Measurements from ENCODE around the gene RNU7-1.

RNU7-1 gene

DNA sequence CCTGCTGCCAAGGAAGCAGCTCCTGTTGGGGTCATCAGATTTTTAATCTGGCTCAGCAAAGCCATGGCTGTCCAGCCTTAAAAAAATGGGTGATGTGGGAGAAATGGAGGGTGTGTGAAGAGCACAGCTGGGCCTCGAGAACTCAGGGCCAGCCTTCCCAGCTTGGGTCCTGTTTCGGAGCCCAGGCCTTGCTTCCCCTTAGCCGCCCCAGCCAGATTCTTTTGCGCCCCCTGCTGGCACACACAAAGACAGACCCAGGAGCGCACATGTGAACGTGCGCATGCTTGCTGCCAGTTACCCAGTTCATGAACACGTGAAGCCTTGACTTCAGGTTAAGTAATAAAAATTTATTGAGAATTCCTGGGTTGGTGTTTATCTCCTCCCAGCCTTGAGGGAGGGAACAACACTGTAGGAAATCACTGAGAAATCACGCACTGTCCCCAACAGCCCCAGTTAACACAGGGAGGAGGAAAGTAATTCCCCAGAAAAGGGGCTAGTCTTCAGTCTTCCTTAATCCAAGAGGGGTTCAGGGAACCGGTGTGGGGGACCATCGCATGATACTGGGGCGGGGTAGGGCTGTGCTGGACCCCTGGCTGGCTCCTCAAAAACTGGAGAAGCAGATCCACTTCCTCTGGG lies 21.5 kb downstream of the RNU7-1 start:
- peak; percentile 89 for DNase-seq (ENCODE audit: low spot score)

GRCh38 chr12:6965714-6966113 lies 22.1 kb downstream of the RNU7-1 start:
- no peak for DNase-seq (ENCODE audit: low spot score)

DNA sequence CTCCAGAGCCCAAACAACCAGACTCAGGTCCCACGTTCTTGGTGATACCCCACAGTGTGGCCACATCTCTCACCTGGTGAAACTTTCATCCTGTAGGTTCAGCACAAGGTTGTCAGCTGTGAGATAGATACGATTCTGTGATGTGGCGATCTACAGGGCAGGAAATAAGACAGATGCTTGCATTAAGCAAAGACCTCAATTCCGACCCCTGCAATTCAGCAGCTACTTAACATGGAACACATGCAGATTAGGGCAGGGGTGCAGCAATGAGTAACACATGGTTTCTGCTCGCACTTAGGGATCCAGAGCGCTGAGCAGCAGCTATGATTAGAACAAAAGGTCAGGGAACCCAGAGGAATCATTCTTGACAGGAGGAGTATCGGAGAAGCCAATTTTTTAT lies 22.7 kb downstream of the RNU7-1 start:
- DNase-seq (ENCODE audit: low spot score) = peak; percentile 17

DNA sequence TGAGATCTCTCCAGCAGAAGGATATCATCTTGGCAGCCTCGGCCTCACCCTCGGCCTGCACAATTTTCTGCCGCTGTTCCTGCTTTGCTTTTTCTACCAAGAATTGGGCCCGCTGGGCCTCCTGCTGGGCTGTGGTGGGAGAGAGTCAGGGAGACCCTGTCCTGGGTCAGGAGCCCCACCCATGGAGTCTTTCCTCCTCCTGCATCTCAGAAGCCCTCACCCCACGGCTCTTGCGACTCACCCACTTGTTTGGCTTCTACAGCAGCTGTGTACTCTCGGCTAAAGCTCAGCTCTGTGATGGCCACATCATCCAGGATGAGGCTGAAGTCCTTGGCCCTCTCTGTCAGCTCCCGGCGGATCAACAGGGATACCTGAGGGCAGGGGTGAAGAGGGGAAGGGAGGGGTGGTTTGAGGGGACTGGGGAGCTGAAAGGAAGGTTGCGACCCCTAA lies 24.1 kb downstream of the RNU7-1 start:
- DNase-seq (ENCODE audit: low spot score) = no peak

DNA sequence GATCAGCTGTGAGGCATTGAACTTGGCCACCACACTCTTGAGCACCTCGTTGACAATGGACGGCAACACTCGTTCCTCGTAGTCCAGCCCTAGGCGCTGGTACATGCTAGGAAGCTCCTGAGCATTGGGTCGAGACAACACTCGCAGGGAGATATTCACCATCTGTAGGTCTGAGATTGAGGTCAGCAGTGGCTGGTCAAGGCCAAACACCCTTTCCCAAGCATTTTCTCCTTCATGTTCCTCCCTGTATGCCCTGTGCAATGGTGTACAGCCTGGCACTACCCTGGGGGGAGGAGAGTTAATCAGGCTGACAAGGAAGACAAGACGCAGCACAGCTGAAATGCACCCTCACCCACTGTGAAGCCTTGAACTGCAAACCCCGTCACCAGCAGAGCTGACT lies 24.8 kb downstream of the RNU7-1 start:
- no peak for DNase-seq (ENCODE audit: low spot score)

DNA sequence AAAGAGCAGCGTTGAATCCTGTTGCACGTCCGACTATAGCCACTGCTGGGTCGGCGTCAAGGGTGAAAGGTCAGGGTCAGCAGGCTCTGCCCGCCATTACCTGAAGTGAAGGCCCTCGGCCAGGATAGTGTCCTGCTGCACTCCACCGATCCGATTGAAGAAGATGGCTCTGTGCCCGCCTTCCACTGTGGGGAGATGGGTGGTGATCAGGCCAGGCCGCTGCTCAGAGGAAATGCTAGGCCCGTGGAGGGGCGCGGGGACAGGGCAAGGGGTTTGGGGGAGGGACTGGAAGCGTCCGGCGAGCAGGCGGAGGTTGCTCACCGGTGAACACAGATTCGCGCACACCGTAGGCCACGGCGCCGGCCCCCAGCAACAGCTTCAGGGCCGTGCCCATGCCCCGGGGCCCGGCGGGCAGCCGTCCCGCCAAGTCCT lies 26.5 kb downstream of the RNU7-1 start:
- DNase-seq (ENCODE audit: low spot score) = no peak

GRCh38 chr12:6974180-6974579 lies 30.6 kb downstream of the RNU7-1 start:
- no peak for DNase-seq (ENCODE audit: low spot score)

DNA sequence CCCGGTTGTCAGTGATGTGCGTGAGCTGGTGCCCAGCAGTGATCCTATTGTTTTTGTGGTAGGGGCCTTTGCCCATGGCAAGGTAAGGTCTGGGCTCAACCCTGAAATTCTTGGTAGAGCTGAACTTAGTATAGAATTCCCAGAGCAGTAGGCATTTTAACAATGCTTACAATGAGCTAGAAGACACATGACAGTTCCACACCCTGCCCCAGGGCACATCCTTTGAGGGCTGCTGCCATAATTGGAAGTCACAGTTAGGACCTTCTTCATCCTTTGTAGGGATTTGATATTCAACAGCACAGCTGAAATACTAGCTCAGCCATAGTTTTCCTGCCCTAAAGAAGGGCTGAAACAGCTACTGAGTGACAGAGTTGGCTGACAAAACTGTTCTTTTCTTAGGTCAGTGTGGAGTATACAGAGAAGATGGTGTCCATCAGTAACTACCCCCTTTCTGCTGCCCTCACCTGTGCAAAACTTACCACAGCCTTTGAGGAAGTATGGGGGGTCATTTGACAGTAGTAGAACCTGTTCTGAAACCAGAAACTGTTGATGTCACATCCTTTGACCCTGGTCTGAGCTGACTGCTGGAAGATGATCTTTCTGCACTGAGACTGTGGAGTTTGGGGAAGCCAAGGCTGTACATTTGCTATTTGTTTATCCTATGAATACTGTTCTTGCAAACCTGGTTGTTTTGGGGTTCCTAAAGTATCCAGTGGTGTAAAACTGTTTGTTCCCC lies 31.8 kb downstream of the RNU7-1 start:
- DNase-seq (ENCODE audit: low spot score) = no peak

GRCh38 chr12:6977653-6978052 lies 34.0 kb downstream of the RNU7-1 start:
- DNase-seq (ENCODE audit: low spot score) = no peak

DNA sequence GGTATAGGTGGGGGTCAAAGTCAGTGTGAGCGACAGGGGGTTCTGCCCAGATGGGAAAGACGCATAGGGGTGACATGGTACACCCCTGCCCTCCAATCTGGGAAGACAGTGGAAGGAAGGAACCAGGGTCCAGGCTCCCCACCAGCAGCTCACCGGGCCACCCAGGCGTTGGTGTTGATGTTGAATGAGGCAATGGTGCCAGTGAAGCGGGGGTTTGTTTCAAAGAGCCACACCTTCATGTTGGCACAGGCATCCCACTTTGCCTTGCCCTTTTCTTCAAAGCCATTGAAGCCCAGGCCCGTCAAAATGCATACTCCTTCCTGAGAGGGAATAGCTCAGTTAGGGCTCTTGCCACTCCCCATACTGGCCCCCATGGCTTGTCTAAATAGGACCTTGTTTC lies 34.6 kb downstream of the RNU7-1 start:
- DNase-seq (ENCODE audit: low spot score) = no peak

DNA sequence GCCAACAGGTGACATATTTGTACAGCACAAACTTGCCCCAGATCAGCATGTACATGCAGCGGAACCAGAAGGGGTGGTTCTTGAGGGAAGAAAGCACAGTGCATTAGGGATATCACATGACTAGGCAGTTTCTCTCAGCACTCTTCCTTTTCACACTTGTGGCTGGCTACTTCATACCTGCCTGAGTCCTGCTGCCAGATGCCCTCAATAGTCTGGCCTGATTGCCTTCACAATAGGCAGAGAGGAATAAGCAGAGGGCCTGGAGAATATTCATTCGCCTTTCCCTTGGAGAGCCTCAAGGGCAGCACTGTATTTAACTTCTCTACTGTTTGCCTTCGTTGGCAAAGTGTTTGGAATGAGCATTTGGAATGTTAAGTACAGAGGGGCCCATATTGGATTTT lies 35.0 kb downstream of the RNU7-1 start:
- DNase-seq (ENCODE audit: low spot score) = no peak

DNA sequence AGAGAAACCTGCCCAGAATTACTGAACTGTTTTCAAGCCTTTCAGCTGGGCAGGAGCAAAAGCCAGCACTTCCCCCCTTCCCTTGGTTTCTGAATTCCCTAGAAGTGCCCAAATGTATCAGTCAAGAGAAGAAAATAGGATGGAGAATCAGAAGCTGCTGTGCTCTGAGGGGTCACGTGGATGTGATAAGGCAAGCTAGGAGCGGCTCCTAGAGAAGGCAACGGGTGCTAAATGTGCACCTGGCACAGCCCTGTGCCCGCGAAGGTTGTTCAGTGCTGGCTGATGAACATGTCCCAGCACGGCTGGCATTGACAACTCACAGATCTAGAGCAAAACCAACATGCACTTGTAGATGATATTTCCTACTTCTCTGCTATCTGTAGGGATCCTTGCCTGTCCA lies 35.4 kb downstream of the RNU7-1 start:
- no peak for DNase-seq (ENCODE audit: low spot score)

- no peak for DNase-seq (ENCODE audit: low spot score)
These were observed 35.8 kb downstream of the RNU7-1 start for GRCh38 chr12:6979453-6979852.

- no peak for DNase-seq (ENCODE audit: low spot score)
These were observed 36.5 kb downstream of the RNU7-1 start for GRCh38 chr12:6980075-6980474.

GRCh38 chr12:6980740-6981139 lies 37.1 kb downstream of the RNU7-1 start:
- DNase-seq (ENCODE audit: low spot score) = no peak

GRCh38 chr12:6981152-6982052 lies 37.8 kb downstream of the RNU7-1 start:
- no peak for DNase-seq (ENCODE audit: low spot score)

DNA sequence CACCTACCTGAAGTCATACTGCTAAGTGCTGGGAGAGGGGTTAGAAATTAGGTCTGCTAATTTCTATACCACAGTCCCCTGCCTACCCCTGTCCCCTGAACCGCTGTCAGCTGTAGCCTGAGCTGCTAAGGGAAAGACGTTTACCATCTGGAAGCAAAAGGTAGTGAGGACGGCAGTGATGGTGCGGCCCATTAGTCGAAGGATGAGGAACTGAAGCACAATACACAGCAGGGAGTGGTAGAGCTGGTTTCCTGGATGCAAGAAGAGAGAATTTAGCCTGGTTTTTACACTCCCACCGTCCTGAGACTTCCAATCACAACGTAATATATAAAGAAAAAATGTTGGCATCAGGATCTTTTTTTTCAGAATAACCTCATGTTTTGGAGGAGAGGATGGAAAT lies 38.9 kb downstream of the RNU7-1 start:
- DNase-seq (ENCODE audit: low spot score) = no peak

DNA sequence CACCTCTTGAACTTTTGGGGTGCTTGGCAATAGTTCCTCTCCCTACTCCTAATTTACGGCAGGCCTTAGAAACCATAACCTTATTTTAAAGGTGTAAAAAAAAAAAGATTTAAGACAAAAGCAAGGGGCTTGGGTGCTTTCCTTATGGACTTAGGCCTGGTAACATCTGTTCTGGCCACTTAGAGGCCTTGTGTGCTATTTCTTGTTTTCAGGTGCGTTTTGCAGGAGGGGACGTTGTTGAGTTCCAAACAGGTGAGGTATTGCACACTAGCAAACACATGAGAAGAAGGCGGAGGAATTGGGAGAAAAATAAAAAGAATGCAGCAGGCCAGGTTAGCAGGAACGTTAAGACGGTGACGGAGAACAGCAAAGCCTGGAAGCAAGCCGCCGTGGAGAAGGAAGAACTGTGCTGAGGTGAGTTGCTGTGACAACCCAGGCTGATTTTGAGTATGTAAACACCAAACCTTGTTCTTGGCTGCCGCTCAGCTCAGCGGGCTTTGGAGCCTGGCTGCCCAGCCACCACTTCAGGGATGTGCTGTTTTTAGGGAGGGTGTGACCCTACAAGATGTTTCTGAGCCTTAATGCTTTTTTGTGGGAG lies 44.4 kb downstream of the RNU7-1 start:
- no peak for DNase-seq (ENCODE audit: low spot score)
